ENCODE measurements around the gene CPXM2.

Gene CPXM2

GRCh38 chr10:123906296-123906695, 14.7 kb upstream of the CPXM2 start:
- in situ Hi-C loops (cut with MboI; ENCODE audit: low sequenced_read_pairs), result no loop called here

DNA sequence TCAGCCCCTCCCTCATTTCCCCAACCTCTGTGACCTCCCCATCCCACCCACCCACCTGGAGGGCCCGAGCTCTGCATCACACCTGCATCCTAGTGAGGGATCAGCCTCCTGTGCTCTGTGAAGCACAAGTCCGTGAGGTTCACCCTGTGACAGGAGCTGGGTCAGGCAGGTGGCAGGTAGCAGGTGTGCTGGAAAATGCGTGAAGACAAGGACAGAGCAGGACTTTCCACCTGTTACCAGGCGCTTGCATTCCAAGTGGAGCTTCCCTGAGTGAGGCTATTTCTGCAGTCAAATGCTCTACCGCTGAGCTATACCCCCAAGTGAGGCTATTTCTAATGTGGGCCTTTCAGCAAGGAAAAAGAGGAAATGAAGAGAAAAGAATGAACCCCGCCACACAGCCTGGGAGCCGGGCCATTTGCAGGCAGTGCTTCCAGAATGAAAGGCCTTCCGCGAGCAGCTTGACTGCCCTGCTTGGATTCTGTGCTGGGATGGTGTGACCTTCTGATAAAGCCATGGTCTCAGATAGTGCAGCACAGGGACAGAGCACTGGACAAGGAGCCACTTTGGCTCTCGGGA, 13.3 kb upstream of the CPXM2 start:
- in situ Hi-C loops (cut with MboI; ENCODE audit: low sequenced_read_pairs), result no loop called here

DNA sequence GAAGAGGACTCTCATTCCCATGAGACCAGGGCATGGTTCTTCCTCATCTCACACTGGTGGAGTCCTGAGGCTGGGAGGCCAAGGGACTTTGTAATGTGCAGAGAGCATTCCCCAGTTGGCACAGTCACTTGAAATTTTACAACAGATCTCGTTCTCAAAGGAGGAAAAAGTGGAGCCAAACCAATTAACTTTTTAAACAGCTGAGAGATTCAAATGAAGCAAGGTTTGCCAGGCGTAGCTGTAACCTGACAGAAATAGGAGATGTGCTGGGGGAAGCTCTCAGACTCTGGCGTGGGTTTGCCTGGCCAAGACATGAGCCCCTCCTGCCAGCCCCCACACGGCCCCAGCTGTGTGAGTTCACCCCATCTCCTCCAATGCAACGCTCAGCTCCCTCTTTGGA, 12.0 kb upstream of the CPXM2 start:
- in situ Hi-C loops (cut with MboI; ENCODE audit: low sequenced_read_pairs), result no loop called here

DNA sequence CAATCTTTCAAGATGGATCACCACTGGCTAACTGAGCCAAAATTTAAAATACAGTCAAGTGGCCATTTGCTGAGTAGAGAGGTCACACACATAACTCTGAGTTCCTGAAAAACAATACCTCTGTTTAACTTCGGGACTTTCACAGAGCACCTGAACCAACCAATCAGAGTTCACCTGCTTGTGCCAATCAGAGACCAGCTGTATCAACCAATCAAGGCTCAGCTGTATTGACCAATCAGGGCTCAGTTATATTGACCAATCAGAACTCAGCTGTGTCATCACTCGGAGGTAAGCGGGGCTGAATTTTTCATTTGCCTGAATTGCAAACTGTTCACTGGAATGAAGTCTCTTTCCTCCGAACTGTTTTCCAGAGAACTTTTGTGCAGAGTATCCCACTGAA, 10.0 kb upstream of the CPXM2 start:
- in situ Hi-C loops (cut with MboI; ENCODE audit: low sequenced_read_pairs), result no loop called here

DNA sequence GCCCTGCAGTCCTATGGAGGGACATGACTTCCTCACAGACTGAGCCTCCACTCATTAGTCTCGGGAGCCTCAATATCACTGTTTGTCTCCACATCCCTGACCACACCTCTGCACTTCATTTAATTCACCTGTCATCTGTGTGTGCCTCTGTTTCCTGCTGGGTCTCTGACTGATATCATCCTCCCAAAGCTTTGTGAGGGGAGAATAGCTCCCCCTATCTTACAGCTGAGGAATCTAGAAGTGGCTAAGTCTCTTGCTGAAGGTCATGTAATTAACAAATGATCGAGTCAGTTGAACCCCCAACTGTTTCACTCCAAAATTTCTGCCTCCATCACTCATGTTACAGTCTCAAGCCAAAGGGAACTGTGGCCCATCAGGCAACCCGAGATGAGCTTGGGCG, 5.5 kb upstream of the CPXM2 start:
- in situ Hi-C loops (cut with MboI; ENCODE audit: low sequenced_read_pairs), result no loop called here

DNA sequence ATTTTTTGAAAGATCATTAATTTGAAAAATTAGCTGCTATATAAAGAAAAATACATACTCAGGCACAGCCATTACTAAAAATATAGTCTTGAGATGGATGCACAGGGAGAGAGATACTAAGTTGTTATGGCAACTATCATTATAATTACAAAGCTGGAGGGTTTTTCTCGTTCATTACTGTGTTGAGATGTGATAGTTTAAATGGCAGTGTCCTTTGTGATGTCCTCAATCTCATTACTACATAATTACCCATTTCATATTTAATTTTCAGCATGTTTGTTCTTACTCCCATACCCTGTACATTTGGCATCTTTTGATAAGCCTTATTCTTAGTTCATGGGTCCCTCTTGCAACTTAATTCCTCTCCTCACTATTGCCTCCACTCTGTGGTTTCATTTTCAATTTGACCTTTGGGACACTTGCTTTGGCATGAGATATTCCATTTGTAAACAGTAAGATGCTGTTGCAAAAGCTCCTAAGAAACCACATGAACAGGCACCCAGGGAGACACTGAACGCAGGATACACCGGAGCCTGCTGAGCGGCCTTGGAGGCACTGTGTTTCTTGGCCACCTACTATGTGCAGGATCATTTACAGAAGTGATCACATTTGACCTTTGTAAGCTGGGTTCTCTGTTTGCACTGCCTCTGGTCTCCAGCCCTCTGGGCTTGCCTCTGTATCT, 4.8 kb upstream of the CPXM2 start:
- in situ Hi-C loops (cut with MboI; ENCODE audit: low sequenced_read_pairs), result no loop called here

- in situ Hi-C loops (cut with MboI; ENCODE audit: low sequenced_read_pairs), result no loop called here
These were observed 2.0 kb upstream of the CPXM2 start for GRCh38 chr10:123893651-123894050.

DNA sequence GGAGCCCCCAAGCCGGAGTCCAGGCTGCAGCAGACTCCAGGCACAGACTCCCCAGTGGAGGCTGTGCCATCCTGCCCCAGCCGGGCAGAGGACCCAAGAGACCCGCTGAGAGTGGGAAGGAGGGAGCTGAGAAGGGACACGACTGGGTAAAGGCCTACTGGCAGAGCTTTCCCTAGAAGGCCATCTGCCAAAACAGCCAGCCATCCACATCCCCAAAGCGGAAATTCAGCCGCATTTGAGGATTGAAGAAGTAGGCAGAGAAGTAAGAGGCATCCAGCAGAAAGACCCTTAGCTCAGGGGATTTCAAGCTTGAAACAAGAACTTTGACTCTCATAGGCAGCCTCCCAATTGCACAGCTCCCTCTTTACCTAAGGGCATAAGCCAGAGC, 857 bp downstream of the CPXM2 start:
- in situ Hi-C loops (cut with MboI; ENCODE audit: low sequenced_read_pairs), result no loop called here

- in situ Hi-C loops (cut with MboI; ENCODE audit: low sequenced_read_pairs), result no loop called here
These were observed 1.4 kb downstream of the CPXM2 start for GRCh38 chr10:123890226-123890625.

DNA sequence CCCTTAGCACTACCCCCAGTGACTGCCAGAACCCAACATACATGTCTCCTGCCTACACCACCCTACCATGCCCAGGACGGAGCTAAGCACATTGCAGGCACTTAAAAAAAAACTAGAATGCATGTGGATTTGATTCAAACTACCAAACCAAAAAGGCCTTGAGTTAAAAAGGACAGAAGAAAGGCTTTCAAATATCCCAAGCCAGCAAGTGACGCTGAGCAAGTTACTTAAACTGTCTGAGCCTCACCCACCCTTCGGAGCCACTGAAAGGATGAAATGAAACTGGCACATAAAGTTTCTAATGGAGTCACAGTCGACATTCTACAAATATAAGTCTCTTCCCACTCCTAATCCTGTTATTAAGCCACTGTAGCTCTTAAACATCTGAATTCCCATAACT, 1.8 kb downstream of the CPXM2 start:
- in situ Hi-C loops (cut with MboI; ENCODE audit: low sequenced_read_pairs), result no loop called here

- in situ Hi-C loops (cut with MboI; ENCODE audit: low sequenced_read_pairs), result no loop called here
These were observed 2.9 kb downstream of the CPXM2 start for GRCh38 chr10:123888751-123889150.

- in situ Hi-C loops (cut with MboI; ENCODE audit: low sequenced_read_pairs), result no loop called here
These were observed 3.4 kb downstream of the CPXM2 start for GRCh38 chr10:123888256-123888655.

DNA sequence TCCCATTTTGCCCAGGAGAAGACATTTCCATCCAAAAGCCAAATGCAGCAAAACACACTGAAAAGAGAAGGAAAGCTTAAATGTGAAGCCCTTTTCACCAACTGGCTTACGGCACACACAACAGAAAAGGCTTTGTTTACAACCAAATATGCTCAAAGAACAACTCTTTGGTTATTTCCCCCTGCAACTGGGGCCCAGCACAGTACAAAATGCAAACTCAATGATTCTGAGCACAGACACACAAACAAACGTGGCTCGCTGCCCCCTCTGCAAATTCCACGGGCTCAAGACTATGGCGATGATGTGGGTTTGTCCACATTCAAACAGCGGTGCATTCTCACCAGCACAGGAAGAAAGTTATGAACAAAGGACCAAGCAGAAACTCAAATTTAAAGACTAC, 5.3 kb downstream of the CPXM2 start:
- in situ Hi-C loops (cut with MboI; ENCODE audit: low sequenced_read_pairs), result no loop called here

GRCh38 chr10:123885406-123886170, 6.0 kb downstream of the CPXM2 start:
- in situ Hi-C loops (cut with MboI; ENCODE audit: low sequenced_read_pairs), result no loop called here

DNA sequence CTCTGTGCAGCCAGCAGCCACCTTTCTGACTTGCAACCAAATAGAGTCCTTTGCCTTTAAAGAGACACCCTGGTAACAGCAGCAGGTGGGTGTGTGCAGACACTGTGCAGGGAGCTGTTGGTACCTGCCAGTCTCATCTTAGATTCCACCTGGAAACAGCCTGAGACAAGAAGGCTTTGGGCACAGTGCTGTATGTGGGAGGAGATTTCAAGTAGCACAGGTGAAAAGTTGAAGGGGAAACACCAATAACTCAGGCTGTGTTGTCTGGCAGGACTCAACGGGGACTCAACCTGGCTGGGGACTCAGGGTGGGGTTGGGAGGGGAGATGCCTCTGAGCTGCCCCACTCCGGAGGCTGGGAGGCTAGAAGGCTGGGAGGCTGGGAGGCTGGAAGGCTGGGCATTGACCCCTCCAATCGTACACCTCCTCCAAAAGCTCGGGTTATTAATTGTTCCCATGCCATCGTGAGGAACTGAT, 6.7 kb downstream of the CPXM2 start:
- in situ Hi-C loops (cut with MboI; ENCODE audit: low sequenced_read_pairs), result no loop called here

- in situ Hi-C loops (cut with MboI; ENCODE audit: low sequenced_read_pairs), result no loop called here
These were observed 7.2 kb downstream of the CPXM2 start for GRCh38 chr10:123884351-123884906.

DNA sequence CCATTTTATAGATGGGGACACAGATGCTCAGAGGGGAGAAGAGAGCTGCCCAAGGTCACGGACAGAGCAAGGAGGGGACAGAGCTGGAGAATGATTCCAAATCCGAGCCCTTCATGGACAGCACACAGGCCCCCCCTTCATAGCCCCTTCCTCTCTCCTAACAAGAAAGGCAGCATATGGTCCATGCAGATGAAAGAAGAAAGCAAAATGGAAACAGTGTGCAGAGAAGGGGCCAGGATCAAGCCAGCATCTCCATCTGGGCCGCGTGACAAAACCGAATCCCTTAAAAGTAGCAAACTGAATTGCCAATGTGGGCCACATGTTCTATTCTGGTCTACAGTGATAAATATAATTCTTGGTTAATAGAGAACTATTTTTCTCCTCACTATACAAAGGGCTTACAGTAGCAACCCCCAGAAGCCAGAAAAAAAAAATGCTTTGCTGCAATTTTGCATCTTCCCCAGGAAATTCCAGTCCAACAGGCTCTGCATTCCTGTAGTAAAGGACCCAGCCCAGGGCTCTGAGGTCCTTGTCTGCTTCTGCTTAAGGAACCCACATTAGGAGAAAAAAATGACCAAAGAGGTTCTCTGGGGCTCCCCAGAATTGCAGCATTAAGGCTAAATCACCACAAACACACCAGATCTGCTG, 7.8 kb downstream of the CPXM2 start:
- in situ Hi-C loops (cut with MboI; ENCODE audit: low sequenced_read_pairs), result no loop called here

- in situ Hi-C loops (cut with MboI; ENCODE audit: low sequenced_read_pairs), result no loop called here
These were observed 8.7 kb downstream of the CPXM2 start for GRCh38 chr10:123882681-123883445.

- in situ Hi-C loops (cut with MboI; ENCODE audit: low sequenced_read_pairs), result no loop called here
These were observed 9.4 kb downstream of the CPXM2 start for GRCh38 chr10:123882177-123882576.

DNA sequence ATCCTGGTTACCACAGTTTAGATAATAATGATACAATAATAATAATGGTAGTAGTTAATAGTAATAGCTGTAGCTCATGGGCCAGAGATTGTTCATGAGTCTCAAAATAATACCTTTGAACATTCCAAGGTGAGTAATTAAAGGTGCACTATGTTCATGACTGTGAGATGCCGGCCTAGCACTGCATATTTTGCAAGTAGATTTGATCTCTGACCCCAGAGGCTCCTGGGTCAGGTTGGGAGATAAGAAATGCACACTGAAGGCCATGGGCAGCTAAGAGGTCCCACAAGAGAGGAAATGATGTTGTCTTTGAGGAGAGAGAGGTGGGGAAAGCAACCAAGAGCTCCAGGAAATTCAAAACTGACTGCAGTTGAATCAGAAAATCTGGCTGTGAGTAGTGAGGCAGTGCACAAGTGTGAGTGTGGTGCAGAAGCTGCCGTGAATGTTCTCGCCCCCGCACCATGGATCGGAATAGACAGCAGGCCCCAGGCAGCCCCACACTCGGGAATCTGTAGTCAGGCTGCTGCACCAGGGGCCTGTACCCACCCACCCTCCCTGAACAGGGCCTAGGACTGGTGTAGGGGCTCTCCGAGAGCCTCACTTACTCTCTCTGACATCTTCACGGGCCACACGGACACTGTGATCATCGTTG, 11.9 kb downstream of the CPXM2 start:
- in situ Hi-C loops (cut with MboI; ENCODE audit: low sequenced_read_pairs), result no loop called here
